Activated CD4-positive, alpha-beta T cell treated with anti-CD3 and anti-CD28 coated beads, Interleukin-2, amount 50 U/mL, for 4 hours (primary cell): ENCODE results near the gene SIAH3.

Source experiments
- DNase-seq, 2 experiments: peaks; one replicate each; pipeline ENCODE4 v3.0.0-alpha.2; 2020

Gene SIAH3

DNA sequence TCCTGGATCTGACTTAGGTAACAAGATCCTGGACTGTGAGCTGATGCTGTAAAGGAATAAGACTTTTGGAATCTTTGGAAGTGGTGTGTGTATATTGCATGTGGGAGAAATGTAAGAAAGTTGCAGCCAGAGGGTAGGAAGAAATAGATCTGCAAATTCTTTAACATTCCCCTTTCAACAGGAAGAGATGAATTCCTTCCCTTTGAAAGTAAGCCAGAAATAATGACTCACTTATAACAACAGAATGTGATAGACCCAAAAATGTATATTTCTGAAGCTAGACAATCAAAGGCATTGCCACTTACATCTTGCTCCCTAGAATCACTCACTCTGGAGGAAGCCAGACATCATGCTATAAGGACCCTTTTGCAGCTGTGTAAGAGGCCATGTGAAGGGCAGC lies 9.8 kb upstream of the SIAH3 start:
- DNase-seq, result no peak

GRCh38 chr13:45860240-45860639 lies 8.7 kb upstream of the SIAH3 start:
- no peak for DNase-seq

DNA sequence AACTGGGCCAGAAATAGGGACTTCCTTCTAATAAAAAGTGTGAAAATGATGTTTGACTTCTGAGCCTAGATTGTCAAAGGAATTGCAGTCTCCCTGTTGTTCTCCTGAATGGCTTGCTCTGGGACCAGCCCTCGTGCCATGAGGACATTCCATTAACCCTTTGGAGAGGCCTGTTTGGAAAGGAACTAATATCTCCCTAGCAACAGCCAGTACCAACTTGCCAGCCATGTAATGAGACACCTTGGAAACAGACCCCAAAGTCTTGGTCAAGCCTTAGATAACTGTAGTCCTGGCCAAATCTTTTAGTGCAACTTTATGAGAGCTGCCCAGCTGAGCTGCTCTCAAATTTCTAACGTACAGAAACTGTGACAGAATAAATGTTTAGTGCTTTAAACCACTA lies 8.2 kb upstream of the SIAH3 start:
- DNase-seq, result no peak

DNA sequence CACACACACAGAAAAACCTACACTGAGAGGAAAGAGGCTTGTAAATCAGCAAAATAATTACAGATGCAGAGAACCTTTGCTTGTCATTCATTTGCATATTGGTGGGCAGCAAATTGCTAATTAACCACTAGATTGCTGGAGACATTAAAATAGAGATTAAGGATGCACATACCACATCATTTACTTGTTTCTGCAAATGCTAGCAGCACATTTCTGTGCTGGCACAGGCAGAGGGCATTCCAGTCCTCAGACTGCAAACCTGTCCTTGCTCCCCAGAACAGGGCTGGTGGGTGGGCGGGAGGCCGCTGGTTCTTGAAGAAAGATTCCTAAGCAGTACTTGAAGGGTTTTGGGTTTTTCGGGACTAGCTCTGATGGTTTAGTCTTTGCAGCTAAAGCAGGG lies 941 bp upstream of the SIAH3 start:
- no peak for DNase-seq

- DNase-seq, result no peak
These were observed 403 bp upstream of the SIAH3 start for GRCh38 chr13:45851956-45852355.

DNA sequence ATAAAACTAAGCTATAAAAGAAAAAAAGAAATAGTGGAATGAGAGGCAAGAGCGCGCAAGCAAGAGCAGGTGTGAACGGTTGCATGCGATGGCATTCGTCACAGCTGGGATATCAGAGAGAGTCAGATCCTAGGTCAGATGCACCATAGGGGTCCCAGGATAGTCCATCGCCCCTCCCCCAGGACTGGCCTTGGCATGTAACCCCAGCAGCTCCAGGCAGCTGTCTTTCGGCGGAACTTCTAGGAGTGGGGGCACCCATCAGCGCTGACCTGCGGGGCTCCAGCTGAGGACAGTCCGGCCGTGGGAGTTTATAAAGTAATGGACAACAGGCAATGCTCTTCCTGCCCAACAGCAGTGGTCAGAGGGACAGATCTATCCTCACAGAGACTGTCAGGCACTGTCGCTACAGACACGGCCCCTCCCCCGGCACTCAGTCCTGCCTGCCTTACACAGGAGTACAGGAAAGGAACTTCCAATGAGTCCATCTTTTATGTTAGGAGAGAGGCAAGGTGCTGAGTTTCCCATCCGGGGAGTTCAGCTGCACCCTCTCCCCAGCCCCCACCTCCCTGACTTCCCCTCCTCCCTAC lies 1.4 kb downstream of the SIAH3 start:
- DNase-seq, result no peak

- DNase-seq, result no peak
These were observed 2.1 kb downstream of the SIAH3 start for GRCh38 chr13:45849408-45849807.

DNA sequence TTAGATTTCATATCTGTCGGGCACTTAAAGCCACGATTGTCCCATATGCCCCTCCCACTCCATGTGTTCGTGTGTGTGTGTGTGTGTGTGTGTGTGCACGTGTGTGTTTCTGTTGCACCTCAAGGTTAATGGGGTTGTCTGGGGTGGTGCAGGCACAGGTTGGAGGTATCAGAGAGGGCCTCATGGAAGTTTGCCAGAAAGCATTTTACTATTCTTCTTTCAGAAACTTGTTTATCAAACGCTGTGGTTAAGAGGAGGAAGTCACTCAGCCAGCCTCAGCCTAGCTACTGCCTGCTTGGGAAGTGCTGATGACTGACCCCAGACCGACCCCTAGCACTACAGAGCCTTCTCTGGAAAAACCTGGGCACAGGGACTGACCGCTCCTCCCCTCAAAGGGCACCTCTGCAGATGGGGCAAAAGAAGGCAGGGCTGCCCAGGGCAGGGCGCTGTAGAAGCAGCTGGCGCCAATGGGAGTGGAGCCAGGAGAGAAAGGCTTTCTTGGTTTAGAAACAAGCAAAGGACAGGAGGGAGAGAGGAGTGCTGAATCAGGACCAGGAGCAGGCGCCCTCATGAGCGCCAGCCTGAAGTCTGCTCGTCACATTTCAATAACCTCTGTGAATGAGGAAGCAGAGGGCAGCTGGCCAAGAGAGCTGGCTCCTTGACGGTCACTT lies 3.9 kb downstream of the SIAH3 start:
- DNase-seq, result peak in 1 of 2 experiments; percentile 3

DNA sequence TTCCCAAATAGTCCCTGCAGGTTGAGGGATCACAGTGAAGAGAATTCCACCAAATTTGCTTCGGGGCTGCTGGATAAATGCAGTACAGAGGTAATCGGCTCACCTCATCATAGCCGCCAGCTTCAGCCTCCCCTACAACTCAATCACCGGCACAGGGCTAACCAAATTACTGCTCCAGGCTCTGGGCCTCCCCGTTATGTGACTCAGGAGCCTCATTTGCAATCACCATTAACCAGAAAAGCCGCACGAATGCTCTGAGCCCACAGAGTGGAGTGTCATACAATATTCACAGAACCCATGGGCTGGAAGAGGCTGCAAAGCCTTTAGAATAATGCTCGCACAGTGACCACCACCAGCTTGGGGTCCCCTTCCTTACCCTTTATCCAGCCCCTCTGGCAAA lies 4.9 kb downstream of the SIAH3 start:
- no peak for DNase-seq

DNA sequence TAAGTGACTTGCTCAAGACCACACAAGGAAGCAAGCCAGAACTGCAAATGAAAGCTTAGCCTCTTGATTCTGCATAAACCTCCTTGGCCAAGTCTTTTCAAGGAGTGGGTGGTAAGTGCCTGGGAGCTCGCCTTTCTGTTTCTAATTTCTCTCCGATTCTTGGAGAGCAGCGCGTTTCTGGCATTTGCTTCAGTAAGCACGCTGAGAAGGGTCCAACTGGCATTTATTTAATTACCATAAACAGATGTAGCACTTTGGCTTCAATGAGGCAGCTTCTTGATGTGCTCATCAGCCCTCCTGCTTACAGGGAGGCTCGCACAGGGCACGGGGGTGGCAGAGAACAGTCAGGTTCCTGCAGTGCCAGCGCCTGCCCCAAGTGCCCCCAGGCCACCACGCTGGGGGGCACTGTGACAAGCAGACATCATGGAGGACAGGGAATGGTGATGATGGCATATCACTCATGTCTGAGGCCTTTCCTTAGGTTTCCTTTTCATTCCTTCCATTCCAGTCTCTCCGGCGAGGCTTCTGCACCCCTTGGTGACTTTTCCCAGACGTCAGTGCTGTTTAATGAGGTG lies 13.3 kb downstream of the SIAH3 start:
- DNase-seq, result no peak

GRCh38 chr13:45837111-45837510 lies 14.4 kb downstream of the SIAH3 start:
- DNase-seq, result no peak

GRCh38 chr13:45834411-45834994 lies 17.1 kb downstream of the SIAH3 start:
- DNase-seq, result no peak

DNA sequence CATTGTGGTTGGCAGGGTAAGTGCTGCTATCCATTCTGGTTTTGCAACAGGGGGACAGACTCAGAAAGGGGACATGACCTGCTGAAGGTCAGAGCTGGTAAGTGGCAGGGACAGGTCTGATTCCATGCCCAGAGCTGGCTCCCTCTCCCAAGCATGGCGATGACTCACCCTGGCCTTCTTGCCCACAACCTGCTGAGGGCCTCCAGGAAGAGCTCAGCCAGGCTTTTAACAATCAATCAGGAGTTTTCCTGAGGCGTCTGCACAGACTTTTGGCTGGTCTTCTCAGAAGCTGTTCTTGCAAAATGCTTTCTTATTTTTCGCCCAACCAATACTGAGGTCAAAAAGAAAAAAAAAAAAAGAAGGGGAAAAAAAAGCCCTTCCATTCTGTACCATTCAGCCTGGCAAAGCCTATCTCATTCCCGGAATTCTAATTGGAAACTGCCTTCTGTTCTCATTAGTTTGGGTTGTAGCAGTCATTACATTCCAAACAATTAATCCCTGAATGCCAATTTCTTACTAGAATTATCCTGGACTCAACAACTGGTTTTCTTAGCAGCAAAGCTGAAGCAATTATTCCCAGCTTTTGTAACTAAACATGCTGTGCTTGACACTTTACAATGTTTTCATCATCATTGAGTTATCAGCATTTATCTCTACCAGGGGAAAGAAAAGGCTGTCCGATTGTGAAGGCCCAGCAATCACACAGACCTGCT lies 17.7 kb downstream of the SIAH3 start:
- no peak for DNase-seq

- no peak for DNase-seq
These were observed 18.3 kb downstream of the SIAH3 start for GRCh38 chr13:45833242-45833641.

GRCh38 chr13:45831851-45832250 lies 19.7 kb downstream of the SIAH3 start:
- no peak for DNase-seq

DNA sequence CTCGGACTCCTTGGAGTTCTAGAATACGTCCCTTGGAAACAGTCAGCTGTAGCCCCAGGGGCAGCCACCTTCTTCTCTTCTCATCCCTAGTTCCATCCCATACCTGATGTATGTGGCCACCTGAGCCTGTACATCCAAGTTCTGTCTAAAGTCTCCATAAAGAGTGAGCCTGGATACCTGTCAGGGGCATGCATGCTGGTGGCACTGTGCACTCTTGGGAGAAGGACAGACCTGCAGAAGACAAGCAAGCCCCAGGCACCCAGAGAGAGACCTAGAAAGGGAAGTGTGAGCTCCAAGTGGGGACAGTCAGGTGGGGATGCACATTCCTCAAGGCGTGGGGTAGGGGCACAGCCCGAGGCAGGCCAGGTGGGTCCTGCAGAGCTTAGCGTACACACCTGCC lies 21.4 kb downstream of the SIAH3 start:
- DNase-seq, result no peak

DNA sequence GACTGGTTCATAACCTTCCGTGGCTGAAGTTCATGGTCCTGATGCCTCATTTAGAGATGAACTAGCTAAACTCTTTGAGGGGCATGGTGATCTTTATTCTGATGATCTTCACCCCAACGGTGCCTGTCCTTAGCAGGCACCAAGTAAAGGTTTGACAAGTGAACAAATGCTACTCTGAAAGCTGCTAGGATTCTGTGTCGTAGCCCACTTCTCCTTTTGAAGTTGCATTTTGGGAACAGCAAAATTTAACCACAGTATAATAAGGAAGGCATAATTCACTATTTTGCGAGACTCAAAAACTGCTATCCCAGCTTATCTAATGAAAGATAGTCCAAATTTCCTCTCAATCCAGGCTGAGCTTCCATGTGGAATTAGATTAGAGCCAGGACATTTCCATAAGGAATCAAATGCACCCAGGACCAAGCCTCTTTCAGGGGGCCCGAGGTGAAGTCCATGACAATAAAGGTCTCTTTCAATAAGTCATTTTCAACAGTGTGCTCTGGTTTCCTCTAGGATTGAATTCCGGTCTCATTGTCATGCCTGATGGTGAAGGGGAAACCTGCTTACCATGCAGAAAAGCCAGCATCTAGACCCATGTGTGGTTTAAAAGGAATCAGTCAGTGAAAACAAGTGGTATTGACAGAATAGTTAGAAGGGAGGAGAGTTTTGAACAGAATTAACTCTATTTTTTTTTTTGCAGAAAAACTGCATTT lies 23.1 kb downstream of the SIAH3 start:
- DNase-seq, result no peak

DNA sequence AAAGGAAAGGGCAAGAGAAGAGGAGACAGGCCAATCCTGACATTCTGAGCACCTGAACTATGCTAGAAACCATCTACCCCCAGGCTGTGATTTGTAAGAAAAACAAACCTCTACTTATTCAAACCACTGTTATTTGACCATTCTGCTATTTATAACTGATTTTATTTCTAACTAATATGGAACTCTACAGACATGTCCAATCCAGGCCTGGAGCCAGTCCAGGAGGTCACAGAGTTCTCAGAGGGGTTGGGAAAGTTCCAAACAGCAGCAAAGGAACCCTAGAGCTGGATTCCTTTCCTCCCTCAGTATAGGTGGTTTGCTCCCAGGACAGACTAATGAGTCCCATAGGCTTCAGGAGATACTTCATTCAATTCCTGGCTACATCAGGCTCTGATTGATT lies 24.2 kb downstream of the SIAH3 start:
- no peak for DNase-seq

DNA sequence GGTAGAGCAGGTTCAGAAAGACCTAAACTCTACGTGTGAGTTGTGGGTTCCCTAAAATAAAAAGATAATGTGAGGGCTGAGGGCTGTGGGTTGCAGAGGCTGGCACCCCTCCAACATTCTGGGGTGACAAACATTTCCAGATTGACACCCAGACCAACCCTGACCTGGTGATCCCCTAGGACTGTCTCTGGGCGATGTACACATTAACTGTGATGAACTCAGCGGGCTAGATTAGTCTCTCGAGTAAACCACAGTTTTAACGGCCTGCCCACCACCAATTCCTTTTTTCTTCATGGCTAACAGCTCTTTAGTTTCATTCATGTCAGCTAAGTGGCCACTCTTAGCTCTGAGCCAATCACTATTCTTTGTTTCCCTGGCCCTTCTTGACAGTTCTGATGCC lies 24.8 kb downstream of the SIAH3 start:
- no peak for DNase-seq

- no peak for DNase-seq
These were observed 26.2 kb downstream of the SIAH3 start for GRCh38 chr13:45825387-45825650.

GRCh38 chr13:45823583-45823982 lies 28.0 kb downstream of the SIAH3 start:
- no peak for DNase-seq

GRCh38 chr13:45821811-45822210 lies 29.7 kb downstream of the SIAH3 start:
- no peak for DNase-seq

- no peak for DNase-seq
These were observed 31.3 kb downstream of the SIAH3 start for GRCh38 chr13:45820106-45820838.
